Measurements from ENCODE around the gene CTNNA3.

The CTNNA3 gene

DNA sequence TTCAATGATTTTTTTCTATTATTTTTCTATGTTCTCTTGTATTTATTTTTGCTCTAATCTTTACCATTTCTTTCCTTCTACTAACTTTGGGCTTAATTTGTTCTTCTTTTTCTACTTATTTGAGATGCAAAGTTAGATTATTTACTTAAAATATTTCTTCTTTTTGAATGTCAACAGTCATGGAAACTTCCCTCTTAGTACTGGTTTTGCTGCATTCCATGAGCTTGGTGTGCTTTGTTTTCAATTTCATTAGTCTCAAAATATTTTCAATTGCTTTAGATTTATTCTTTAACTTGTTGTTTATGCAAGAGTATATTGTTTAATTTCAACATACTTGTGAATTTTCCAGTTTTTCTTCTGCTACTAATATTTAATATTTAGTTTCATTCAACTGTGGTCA is 539.8 kb downstream of the CTNNA3 start:
- Histone ChIP-seq H2AFZ (ENCODE audit: low read length) (no peak overlapping the region), H3K9me3 (ENCODE audit: insufficient read depth, low read depth, low read length) (no peaks in the 10 kb centered on the region), H3K4me2 (ENCODE audit: low read depth, low read length, poor library complexity, severe bottlenecking) (no peak overlapping the region), H3K36me3 (ENCODE audit: insufficient read depth, low read length) (no peaks in the 10 kb centered on the region), H3K4me3 (ENCODE audit: low read length, poor library complexity, severe bottlenecking) (no peak overlapping the region), H3K4me1 (ENCODE audit: insufficient read depth, low read length, poor library complexity, severe bottlenecking) (no peaks in the 10 kb centered on the region), H3F3A (ENCODE audit: low read depth) (no peaks in the 10 kb centered on the region), H3K79me2 (ENCODE audit: insufficient read depth, low read length) (no peaks in the 10 kb centered on the region), H3K9ac (ENCODE audit: low read depth, low read length, poor library complexity, severe bottlenecking) (no peak overlapping the region), H3K9me2 (replicated peaks; ENCODE audit: low read depth, low read length) (no peaks in the 10 kb centered on the region), H4K20me1 (ENCODE audit: insufficient read depth, low read length, poor library complexity, severe bottlenecking) (no peaks in the 10 kb centered on the region), H3K27me3 (ENCODE audit: insufficient read depth, low read length, poor library complexity, severe bottlenecking) (no peaks in the 10 kb centered on the region)
- TF ChIP-seq EZH2phosphoT487 (IDR thresholded peaks at IDR 0.05; ENCODE audit: borderline replicate concordance), result no peak
- TF ChIP-seq, protein P1, sequence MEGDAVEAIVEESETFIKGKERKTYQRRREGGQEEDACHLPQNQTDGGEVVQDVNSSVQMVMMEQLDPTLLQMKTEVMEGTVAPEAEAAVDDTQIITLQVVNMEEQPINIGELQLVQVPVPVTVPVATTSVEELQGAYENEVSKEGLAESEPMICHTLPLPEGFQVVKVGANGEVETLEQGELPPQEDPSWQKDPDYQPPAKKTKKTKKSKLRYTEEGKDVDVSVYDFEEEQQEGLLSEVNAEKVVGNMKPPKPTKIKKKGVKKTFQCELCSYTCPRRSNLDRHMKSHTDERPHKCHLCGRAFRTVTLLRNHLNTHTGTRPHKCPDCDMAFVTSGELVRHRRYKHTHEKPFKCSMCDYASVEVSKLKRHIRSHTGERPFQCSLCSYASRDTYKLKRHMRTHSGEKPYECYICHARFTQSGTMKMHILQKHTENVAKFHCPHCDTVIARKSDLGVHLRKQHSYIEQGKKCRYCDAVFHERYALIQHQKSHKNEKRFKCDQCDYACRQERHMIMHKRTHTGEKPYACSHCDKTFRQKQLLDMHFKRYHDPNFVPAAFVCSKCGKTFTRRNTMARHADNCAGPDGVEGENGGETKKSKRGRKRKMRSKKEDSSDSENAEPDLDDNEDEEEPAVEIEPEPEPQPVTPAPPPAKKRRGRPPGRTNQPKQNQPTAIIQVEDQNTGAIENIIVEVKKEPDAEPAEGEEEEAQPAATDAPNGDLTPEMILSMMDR (conservative IDR thresholded peaks at IDR 0.05; ENCODE audit: low read length), result no peak

DNA sequence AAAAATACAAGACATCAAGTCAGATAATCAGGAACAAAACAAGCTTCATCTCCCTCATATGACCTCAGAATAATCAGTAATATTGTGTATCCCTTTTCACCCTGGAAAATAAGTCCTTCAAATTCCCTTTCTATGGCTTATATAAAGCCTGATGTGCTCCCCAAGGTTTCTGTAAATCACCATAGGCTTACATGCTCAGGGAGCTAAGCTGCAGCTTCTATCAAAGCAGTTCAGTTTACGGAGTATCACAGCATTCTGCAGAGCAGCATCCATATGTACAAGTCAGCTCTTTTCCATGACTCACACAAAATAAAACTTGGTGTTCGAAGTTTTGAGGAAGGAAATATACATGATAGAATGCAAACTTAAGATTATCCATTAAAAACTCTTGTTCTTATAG is 544.5 kb downstream of the CTNNA3 start:
- H3K9me2 ChIP-seq (replicated peaks; ENCODE audit: low read depth, low read length), result no peaks in the 10 kb centered on the region
- H3K4me3 ChIP-seq (ENCODE audit: low read length, poor library complexity, severe bottlenecking), result no peak overlapping the region
- TF ChIP-seq, protein P1 (conservative IDR thresholded peaks at IDR 0.05; ENCODE audit: low read length), result no peak
- no peak for TF ChIP-seq EZH2phosphoT487 (IDR thresholded peaks at IDR 0.05; ENCODE audit: borderline replicate concordance)
- no peaks in the 10 kb centered on the region for H3K36me3 ChIP-seq (ENCODE audit: insufficient read depth, low read length)
- no peaks in the 10 kb centered on the region for H3K79me2 ChIP-seq (ENCODE audit: insufficient read depth, low read length)
- no peak overlapping the region for H3K4me2 ChIP-seq (ENCODE audit: low read depth, low read length, poor library complexity, severe bottlenecking)
- no peaks in the 10 kb centered on the region for H3K9me3 ChIP-seq (ENCODE audit: insufficient read depth, low read depth, low read length)
- no peaks in the 10 kb centered on the region for H3K27me3 ChIP-seq (ENCODE audit: insufficient read depth, low read length, poor library complexity, severe bottlenecking)
- no peaks in the 10 kb centered on the region for H3K4me1 ChIP-seq (ENCODE audit: insufficient read depth, low read length, poor library complexity, severe bottlenecking)
- no peaks in the 10 kb centered on the region for H4K20me1 ChIP-seq (ENCODE audit: insufficient read depth, low read length, poor library complexity, severe bottlenecking)
- H3K9ac ChIP-seq (ENCODE audit: low read depth, low read length, poor library complexity, severe bottlenecking), result no peak overlapping the region
- H2AFZ ChIP-seq (ENCODE audit: low read length), result no peak overlapping the region
- H3F3A ChIP-seq (ENCODE audit: low read depth), result no peaks in the 10 kb centered on the region

DNA sequence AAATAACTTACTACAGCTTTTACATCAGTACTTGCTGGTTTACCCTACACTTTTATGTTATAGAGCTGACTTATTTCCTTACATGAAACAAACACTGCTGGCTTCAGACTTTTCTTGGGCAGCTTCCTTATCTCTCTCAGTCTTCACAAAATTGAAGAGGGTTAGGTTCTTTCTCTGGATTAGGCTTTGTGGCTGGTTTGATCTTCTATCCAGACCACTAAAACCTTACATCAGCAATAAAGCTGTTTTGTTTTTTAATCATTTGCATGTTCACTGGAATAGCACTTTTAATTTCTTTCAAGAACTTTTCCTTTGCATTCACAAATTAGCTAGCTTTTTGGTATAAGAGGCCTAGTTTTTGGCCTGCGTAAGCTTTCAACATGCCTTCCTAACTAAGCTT is 551.5 kb downstream of the CTNNA3 start:
- Histone ChIP-seq H3K4me3 (ENCODE audit: low read length, poor library complexity, severe bottlenecking) (no peak overlapping the region), H3K4me1 (ENCODE audit: insufficient read depth, low read length, poor library complexity, severe bottlenecking) (no peaks in the 10 kb centered on the region), H3K36me3 (ENCODE audit: insufficient read depth, low read length) (no peaks in the 10 kb centered on the region), H3K4me2 (ENCODE audit: low read depth, low read length, poor library complexity, severe bottlenecking) (no peak overlapping the region), H2AFZ (ENCODE audit: low read length) (no peak overlapping the region), H3K27me3 (ENCODE audit: insufficient read depth, low read length, poor library complexity, severe bottlenecking) (no peaks in the 10 kb centered on the region), H3K9ac (ENCODE audit: low read depth, low read length, poor library complexity, severe bottlenecking) (no peak overlapping the region), H3K9me3 (ENCODE audit: insufficient read depth, low read depth, low read length) (no peaks in the 10 kb centered on the region), H4K20me1 (ENCODE audit: insufficient read depth, low read length, poor library complexity, severe bottlenecking) (no peaks in the 10 kb centered on the region), H3K9me2 (replicated peaks; ENCODE audit: low read depth, low read length) (no peaks in the 10 kb centered on the region), H3K79me2 (ENCODE audit: insufficient read depth, low read length) (no peaks in the 10 kb centered on the region), H3F3A (ENCODE audit: low read depth) (no peaks in the 10 kb centered on the region)
- no peak for TF ChIP-seq EZH2phosphoT487 (IDR thresholded peaks at IDR 0.05; ENCODE audit: borderline replicate concordance)
- TF ChIP-seq, protein P1 (conservative IDR thresholded peaks at IDR 0.05; ENCODE audit: low read length), result no peak
